GM18526 (cell line): ENCODE data around the gene MATN1.

ENCODE experiments used
- POLR2A ChIP-seq: IDR thresholded peaks from 3 replicates; pipeline ENCODE4 v1.6.1; 2011; ENCODE audit not compliant: insufficient read length; ENCODE audit errors: extremely low read depth

The MATN1 gene

GRCh38 chr1:30695439-30695841 lies 27.9 kb downstream of the MATN1 start:
- no peak for TF ChIP-seq POLR2A

- no peak for TF ChIP-seq POLR2A
Observed at GRCh38 chr1:30694280-30695175, 28.9 kb downstream of the MATN1 start.

- TF ChIP-seq POLR2A: no peak
Observed at GRCh38 chr1:30693822-30694221, 29.6 kb downstream of the MATN1 start.

GRCh38 chr1:30693366-30693765 lies 30.0 kb downstream of the MATN1 start:
- TF ChIP-seq POLR2A: no peak

- TF ChIP-seq POLR2A: no peak
Observed at GRCh38 chr1:30692948-30693301, 30.5 kb downstream of the MATN1 start.

- no peak for TF ChIP-seq POLR2A
Observed at GRCh38 chr1:30692201-30692947, 31.0 kb downstream of the MATN1 start.

- no peak for TF ChIP-seq POLR2A
Observed at GRCh38 chr1:30691480-30691879, 31.9 kb downstream of the MATN1 start.

GRCh38 chr1:30689901-30690645 lies 33.3 kb downstream of the MATN1 start:
- no peak for TF ChIP-seq POLR2A

GRCh38 chr1:30688920-30689794 lies 34.2 kb downstream of the MATN1 start:
- TF ChIP-seq POLR2A: no peak

- TF ChIP-seq POLR2A: no peak
Observed at GRCh38 chr1:30687886-30688285, 35.5 kb downstream of the MATN1 start.

- no peak for TF ChIP-seq POLR2A
Observed at GRCh38 chr1:30686236-30686935, 37.0 kb downstream of the MATN1 start.

- no peak for TF ChIP-seq POLR2A
Observed at GRCh38 chr1:30685796-30686165, 37.6 kb downstream of the MATN1 start.

- TF ChIP-seq POLR2A: no peak
Observed at GRCh38 chr1:30684881-30685795, 38.2 kb downstream of the MATN1 start.
